Fibroblast of mammary gland (primary cell): ENCODE data around the gene F2R.

Experiments used
- DNase-seq: peaks from one replicate; pipeline ENCODE4 v3.0.0-alpha.2; 2010; ENCODE audit warnings: low read depth
- H3K4me3 ChIP-seq: 2 replicates; pipeline ENCODE4 v1.5.1; 2011; ENCODE audit warnings: low read depth, mild to moderate bottlenecking, low read length, moderate library complexity; ENCODE audit not compliant: control insufficient read depth
- CTCF ChIP-seq: conservative IDR thresholded peaks from 2 replicates; pipeline ENCODE4 v1.5.1; 2011; ENCODE audit warnings: low read depth, low read length, inconsistent platforms; ENCODE audit not compliant: control insufficient read depth, insufficient read depth

The F2R gene

GRCh38 chr5:76694317-76694716 is 21.6 kb upstream of the F2R start:
- no peak for DNase-seq
- H3K4me3 ChIP-seq: no peak overlapping the region
- no peak for TF ChIP-seq CTCF

GRCh38 chr5:76695346-76695745 is 20.6 kb upstream of the F2R start:
- H3K4me3 ChIP-seq: no peak overlapping the region
- TF ChIP-seq CTCF: no peak
- no peak for DNase-seq

GRCh38 chr5:76696251-76696650 is 19.7 kb upstream of the F2R start:
- DNase-seq: no peak
- no peak for TF ChIP-seq CTCF
- no peak overlapping the region for H3K4me3 ChIP-seq

GRCh38 chr5:76697670-76698069 is 18.3 kb upstream of the F2R start:
- no peak overlapping the region for H3K4me3 ChIP-seq
- TF ChIP-seq CTCF: no peak
- no peak for DNase-seq

- no peak for DNase-seq
- no peak overlapping the region for H3K4me3 ChIP-seq
- TF ChIP-seq CTCF: no peak
These were observed 15.4 kb upstream of the F2R start for GRCh38 chr5:76700571-76700970.

- no peak for TF ChIP-seq CTCF
These were observed 14.6 kb upstream of the F2R start for GRCh38 chr5:76701298-76701697.

GRCh38 chr5:76703707-76704106 is 12.2 kb upstream of the F2R start:
- H3K4me3 ChIP-seq: no peak overlapping the region
- TF ChIP-seq CTCF: no peak
- DNase-seq: no peak

More at GRCh38 chr5:76701298-76701697, 14.6 kb upstream of the F2R start:
- DNase-seq: peak; percentile 96
- no peak overlapping the region for H3K4me3 ChIP-seq
